Activated B cell treated with CpG ODN at 0.5 μM for 24 hours (primary cell): Measurements from ENCODE around the gene OR4N2. TPM values are rescaled to one million over a fixed set of nuclear protein-coding genes. Genes with fewer than 3 reads are reported as not detected.
"Not testable (repeated sequence)": the region's sequence is repeated elsewhere in the genome, so short reads cannot be mapped to it uniquely, and the experiment has no call there.

ENCODE experiments used
- ATAC-seq: fragments of 200-7000 bp; cut with Tn5 transposase; one replicate; pipeline ENCODE4 v1.10.0; 2021; ENCODE audit warnings: low read depth, mild to moderate bottlenecking, moderate library complexity
- CTCF ChIA-PET: fragments of 350-600 bp; sonication (Branson Sonifier 250); formaldehyde crosslinking; loops from one replicate; lab custom pipeline; 2021; ENCODE audit warnings: antibody characterized with exemption; lab: Charles Lee
- POLR2A ChIA-PET: fragments of 350-600 bp; sonication (Branson Sonifier 250); formaldehyde crosslinking; loops from one replicate; lab custom pipeline; 2021; ENCODE audit warnings: antibody characterized with exemption; lab: Charles Lee
- DNase-seq: peaks from one replicate; pipeline ENCODE4 v3.0.0; 2022
- H3K27ac Mint-ChIP-seq: one replicate; pipeline ENCODE4 v1.8.0; 2020; ENCODE audit warnings: mixed read lengths
- H3K27me3 Mint-ChIP-seq: one replicate; pipeline ENCODE4 v1.8.0; 2021; ENCODE audit warnings: mixed read lengths
- H3K36me3 Mint-ChIP-seq: one replicate; pipeline ENCODE4 v1.8.0; 2021; ENCODE audit warnings: low read depth, mixed read lengths
- H3K4me1 Mint-ChIP-seq: one replicate; pipeline ENCODE4 v1.8.0; 2021; ENCODE audit warnings: mixed read lengths
- H3K4me3 Mint-ChIP-seq: one replicate; pipeline ENCODE4 v1.8.0; 2020; ENCODE audit warnings: mild to moderate bottlenecking, mixed read lengths
- H3K9me3 Mint-ChIP-seq: one replicate; pipeline ENCODE4 v1.8.0; 2020; ENCODE audit warnings: mixed read lengths
- intact Hi-C: fragments of 100-400 bp; cut with micrococcal nuclease; formaldehyde crosslinking; loops from one replicate; pipeline ENCODE4 v1.15.1; 2024
- total RNA-seq: library from RNA; stranded (reverse); gene quantifications from 2 replicates; pipeline ENCODE4 v1.2.3, GENCODE V29; 2022
- TF ChIP-seq, protein P1 (sequence below): fragments of 200-600 bp; IDR thresholded peaks from one replicate; pipeline ENCODE4 v1.8.0; 2022; ENCODE audit warnings: antibody characterized with exemption, mild to moderate bottlenecking

Gene OR4N2, protein sequence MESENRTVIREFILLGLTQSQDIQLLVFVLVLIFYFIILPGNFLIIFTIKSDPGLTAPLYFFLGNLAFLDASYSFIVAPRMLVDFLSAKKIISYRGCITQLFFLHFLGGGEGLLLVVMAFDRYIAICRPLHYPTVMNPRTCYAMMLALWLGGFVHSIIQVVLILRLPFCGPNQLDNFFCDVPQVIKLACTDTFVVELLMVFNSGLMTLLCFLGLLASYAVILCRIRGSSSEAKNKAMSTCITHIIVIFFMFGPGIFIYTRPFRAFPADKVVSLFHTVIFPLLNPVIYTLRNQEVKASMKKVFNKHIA
- not detected in 2 replicates for total RNA-seq

GRCh38 chr14:19803470-19803869 lies at the start of gene OR4N2:
Gene OR4N2 (plus strand): TSS chr14:19803770. CDS start chr14:19827449, 23,679 bp downstream.
- H3K27ac Mint-ChIP-seq, H3K4me3 Mint-ChIP-seq, ATAC-seq: not testable (repeated sequence)

GRCh38 chr14:19754172-19754571 lies 49.4 kb upstream of the OR4N2 start:
- ChIA-PET POLR2A (no interaction called here), CTCF (no interaction called here)
- no peak for ATAC-seq
- Mint-ChIP-seq H3K9me3 (no peaks in the 10 kb centered on the region), H3K4me1 (no peaks in the 10 kb centered on the region), H3K27ac (no peak overlapping the region), H3K36me3 (no peaks in the 10 kb centered on the region), H3K4me3 (no peak overlapping the region), H3K27me3 (no peaks in the 10 kb centered on the region)
- DNase-seq = no peak
- intact Hi-C loops = no loop called here
- TF ChIP-seq, protein P1, sequence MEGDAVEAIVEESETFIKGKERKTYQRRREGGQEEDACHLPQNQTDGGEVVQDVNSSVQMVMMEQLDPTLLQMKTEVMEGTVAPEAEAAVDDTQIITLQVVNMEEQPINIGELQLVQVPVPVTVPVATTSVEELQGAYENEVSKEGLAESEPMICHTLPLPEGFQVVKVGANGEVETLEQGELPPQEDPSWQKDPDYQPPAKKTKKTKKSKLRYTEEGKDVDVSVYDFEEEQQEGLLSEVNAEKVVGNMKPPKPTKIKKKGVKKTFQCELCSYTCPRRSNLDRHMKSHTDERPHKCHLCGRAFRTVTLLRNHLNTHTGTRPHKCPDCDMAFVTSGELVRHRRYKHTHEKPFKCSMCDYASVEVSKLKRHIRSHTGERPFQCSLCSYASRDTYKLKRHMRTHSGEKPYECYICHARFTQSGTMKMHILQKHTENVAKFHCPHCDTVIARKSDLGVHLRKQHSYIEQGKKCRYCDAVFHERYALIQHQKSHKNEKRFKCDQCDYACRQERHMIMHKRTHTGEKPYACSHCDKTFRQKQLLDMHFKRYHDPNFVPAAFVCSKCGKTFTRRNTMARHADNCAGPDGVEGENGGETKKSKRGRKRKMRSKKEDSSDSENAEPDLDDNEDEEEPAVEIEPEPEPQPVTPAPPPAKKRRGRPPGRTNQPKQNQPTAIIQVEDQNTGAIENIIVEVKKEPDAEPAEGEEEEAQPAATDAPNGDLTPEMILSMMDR = no peak

More at GRCh38 chr14:19803470-19803869, at the start of gene OR4N2:
- H3K27me3 Mint-ChIP-seq, H3K9me3 Mint-ChIP-seq, H3K36me3 Mint-ChIP-seq, H3K4me1 Mint-ChIP-seq, POLR2A ChIA-PET, intact Hi-C loops, DNase-seq, CTCF ChIA-PET: not testable (repeated sequence)

GRCh38 chr14:19771491-19771890 lies 32.1 kb upstream of the OR4N2 start:
- H3K4me1 Mint-ChIP-seq, ATAC-seq, DNase-seq, H3K36me3 Mint-ChIP-seq, CTCF ChIA-PET, H3K27ac Mint-ChIP-seq, intact Hi-C loops, H3K27me3 Mint-ChIP-seq, POLR2A ChIA-PET, H3K4me3 Mint-ChIP-seq: not testable (repeated sequence)
- H3K9me3 Mint-ChIP-seq = peaks cover 14% of the 10 kb centered on the region

GRCh38 chr14:19771895-19772430 lies 31.6 kb upstream of the OR4N2 start:
- POLR2A ChIA-PET = no interaction called here
- DNase-seq = no peak
- ATAC-seq = no peak
- Mint-ChIP-seq H3K36me3 (no peaks in the 10 kb centered on the region), H3K4me1 (no peaks in the 10 kb centered on the region), H3K27me3 (no peaks in the 10 kb centered on the region), H3K4me3 (no peak overlapping the region), H3K27ac (no peak overlapping the region), H3K9me3 (peaks cover 14% of the 10 kb centered on the region)
- intact Hi-C loops = no loop called here
- CTCF ChIA-PET = no interaction called here
- TF ChIP-seq, protein P1 = no peak

- CTCF ChIA-PET, H3K4me1 Mint-ChIP-seq, H3K36me3 Mint-ChIP-seq, POLR2A ChIA-PET, H3K27ac Mint-ChIP-seq, ATAC-seq, H3K27me3 Mint-ChIP-seq, intact Hi-C loops, H3K4me3 Mint-ChIP-seq, DNase-seq: not testable (repeated sequence)
- peaks cover 14% of the 10 kb centered on the region for H3K9me3 Mint-ChIP-seq
These were observed 31.1 kb upstream of the OR4N2 start for GRCh38 chr14:19772454-19772853.

DNA sequence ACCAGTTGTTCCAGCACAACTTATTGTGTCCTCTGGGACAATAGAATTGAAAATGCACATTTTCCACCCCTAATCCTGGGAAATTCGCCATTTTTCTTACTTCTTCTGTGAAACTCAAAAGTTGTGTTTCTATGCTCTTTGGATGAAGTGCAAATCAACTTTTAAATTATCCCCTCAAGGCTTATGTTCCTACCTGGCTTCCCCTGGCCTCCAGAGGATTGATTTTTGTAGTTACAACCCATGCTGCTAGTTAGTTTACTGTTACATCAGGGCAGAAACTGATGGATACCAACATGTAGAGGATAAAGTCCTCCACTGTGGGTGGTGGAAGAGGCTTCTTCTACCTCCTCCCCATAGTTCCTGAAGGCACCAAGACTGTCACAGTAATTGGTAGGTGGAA lies 30.4 kb upstream of the OR4N2 start, which contains the start of gene OR4M1:
TSS of gene OR4M1 (plus strand) at position 301 of the 400 bp plus-strand sequence. CDS start 6,819 bp downstream, outside the sequence.
- H3K27me3 Mint-ChIP-seq, intact Hi-C loops, H3K27ac Mint-ChIP-seq, H3K36me3 Mint-ChIP-seq, CTCF ChIA-PET, H3K4me1 Mint-ChIP-seq, POLR2A ChIA-PET, DNase-seq, H3K4me3 Mint-ChIP-seq, ATAC-seq: not testable (repeated sequence)
- peaks cover 14% of the 10 kb centered on the region for H3K9me3 Mint-ChIP-seq

- intact Hi-C loops = no loop called here
- TF ChIP-seq, protein P1 = no peak
- Mint-ChIP-seq H3K27me3 (no peaks in the 10 kb centered on the region), H3K4me1 (no peaks in the 10 kb centered on the region), H3K4me3 (no peak overlapping the region), H3K36me3 (no peaks in the 10 kb centered on the region), H3K27ac (no peak overlapping the region), H3K9me3 (peaks cover 11% of the 10 kb centered on the region)
- DNase-seq (no peak), ATAC-seq (no peak)
- ChIA-PET POLR2A (no interaction called here), CTCF (no interaction called here)
These were observed 28.0 kb upstream of the OR4N2 start for GRCh38 chr14:19775587-19775986.

DNA sequence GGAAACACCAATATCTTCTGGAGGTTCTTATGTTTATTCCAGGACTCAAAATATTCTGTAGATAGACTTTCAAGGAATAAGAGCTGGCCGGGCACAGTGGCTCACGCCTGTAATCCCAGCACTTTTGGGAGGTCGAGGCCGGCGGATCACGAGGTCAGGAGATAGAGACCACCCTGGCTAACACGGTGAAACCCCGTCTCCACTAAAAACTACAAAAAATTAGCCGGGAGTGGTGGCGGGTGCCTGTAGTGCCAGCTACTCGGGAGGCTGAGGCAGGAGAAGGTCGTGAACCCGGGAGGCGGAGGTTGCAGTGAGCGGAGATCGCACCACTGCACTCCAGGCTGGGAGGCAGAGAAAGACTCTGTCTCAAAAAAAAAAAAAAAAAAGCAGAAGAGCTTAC lies 17.7 kb upstream of the OR4N2 start:
- H3K4me3 Mint-ChIP-seq, H3K27ac Mint-ChIP-seq, ATAC-seq, H3K36me3 Mint-ChIP-seq, CTCF ChIA-PET, POLR2A ChIA-PET, DNase-seq, H3K9me3 Mint-ChIP-seq, H3K4me1 Mint-ChIP-seq, intact Hi-C loops, H3K27me3 Mint-ChIP-seq: not testable (repeated sequence)

GRCh38 chr14:19787318-19787717 lies 16.3 kb upstream of the OR4N2 start:
- H3K27me3 Mint-ChIP-seq, POLR2A ChIA-PET, CTCF ChIA-PET, H3K4me1 Mint-ChIP-seq, ATAC-seq, intact Hi-C loops, DNase-seq, H3K36me3 Mint-ChIP-seq, H3K9me3 Mint-ChIP-seq, H3K27ac Mint-ChIP-seq, H3K4me3 Mint-ChIP-seq: not testable (repeated sequence)
